Adrenal gland (tissue), 5 donors: ENCODE data around the gene SOCS3.

Experiments
- CTCF ChIP-seq, 6 experiments: fragments of 450-650 bp in 4 of 6; fragments of 200-600 bp in 2 of 6; sonication (generic) in 1 of 6; IDR thresholded peaks; 1 replicate in 5 of 6; 2 replicates in 1 of 6; pipeline versions ENCODE4 v1.5.1 to v1.8.0; 2016 to 2021; ENCODE audit warnings: antibody characterized with exemption in 6 of 6, mild to moderate bottlenecking in 2 of 6, moderate library complexity in 1 of 6
- POLR2A ChIP-seq, 2 donors: fragments of 450-650 bp; IDR thresholded peaks; one replicate each; pipeline ENCODE4 v1.6.1; 2017; ENCODE audit warnings: antibody characterized with exemption in 2 of 2, mild to moderate bottlenecking in 2 of 2, moderate library complexity in 1 of 2
- donor health status: DM: no; HTN: no; CAD: no.

DNA sequence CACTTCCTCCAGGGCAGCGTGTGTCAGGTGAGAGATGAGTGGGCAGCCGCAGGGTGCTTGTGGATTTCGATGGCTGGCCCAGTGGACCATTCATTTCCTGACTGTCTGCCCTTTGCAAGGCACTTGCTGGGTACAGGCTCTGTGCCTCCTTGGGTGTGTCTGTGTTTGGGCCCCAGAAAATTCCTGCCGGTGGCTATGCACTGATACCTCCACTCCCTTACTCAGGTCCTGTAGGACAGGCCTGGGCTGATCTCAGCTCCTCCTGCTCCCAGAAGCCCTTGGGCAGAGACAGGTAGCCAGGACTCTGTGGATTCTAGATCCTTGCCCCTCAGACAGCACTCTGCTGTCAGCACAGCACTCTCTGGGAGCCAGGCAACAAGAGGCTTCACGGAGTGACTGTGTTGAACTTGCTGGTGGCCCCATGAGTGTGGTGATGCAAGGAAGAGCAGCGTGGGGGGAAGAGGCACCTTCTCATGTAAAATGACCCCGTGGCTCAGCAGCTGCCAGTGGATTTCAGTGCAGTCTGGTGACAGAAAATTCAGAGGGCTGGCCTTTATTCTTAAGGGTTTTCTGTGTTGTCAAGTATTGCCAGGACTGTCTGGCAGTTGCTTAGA is 47.6 kb upstream of the SOCS3 start:
- TF ChIP-seq CTCF (IDR thresholded peaks at IDR 0.05) (no peak), POLR2A (IDR thresholded peaks at IDR 0.05) (no peak)
